Stimulated activated CD4-positive, alpha-beta T cell treated with anti-CD3 and anti-CD28 coated beads, TNF-alpha, amount 100 ng/mL, for 48 hours (primary cell): ENCODE results near the gene FOXA1.

Experiments
- DNase-seq, 3 donors: peaks; one replicate each; pipeline ENCODE4 v3.0.0-alpha.2; 2020; ENCODE audit warnings: low read depth in 3 of 3

Gene FOXA1

GRCh38 chr14:37589715-37590427, 5.2 kb downstream of the FOXA1 start:
- DNase-seq: no peak

- DNase-seq: no peak
Observed at GRCh38 chr14:37588956-37589714, 5.9 kb downstream of the FOXA1 start.

- no peak for DNase-seq
Observed at GRCh38 chr14:37588667-37588955, 6.4 kb downstream of the FOXA1 start.

- DNase-seq: no peak
Observed at GRCh38 chr14:37587881-37588666, 7.0 kb downstream of the FOXA1 start.

GRCh38 chr14:37587131-37587803, 7.8 kb downstream of the FOXA1 start:
- no peak for DNase-seq

- no peak for DNase-seq
Observed at GRCh38 chr14:37586797-37587130, 8.3 kb downstream of the FOXA1 start.

- DNase-seq: no peak
Observed at GRCh38 chr14:37585971-37586796, 8.9 kb downstream of the FOXA1 start.

GRCh38 chr14:37585101-37585511, 9.9 kb downstream of the FOXA1 start:
- no peak for DNase-seq

- DNase-seq: no peak
Observed at GRCh38 chr14:37584211-37585100, 10.6 kb downstream of the FOXA1 start.

- no peak for DNase-seq
Observed at GRCh38 chr14:37583358-37584210, 11.5 kb downstream of the FOXA1 start.

GRCh38 chr14:37580146-37580545, 14.9 kb downstream of the FOXA1 start:
- no peak for DNase-seq

- DNase-seq: no peak
Observed at GRCh38 chr14:37579274-37579673, 15.8 kb downstream of the FOXA1 start.

- DNase-seq: no peak
Observed at GRCh38 chr14:37573356-37573755, 21.7 kb downstream of the FOXA1 start.

GRCh38 chr14:37571391-37571790, 23.7 kb downstream of the FOXA1 start:
- DNase-seq: no peak

GRCh38 chr14:37569729-37570128, 25.3 kb downstream of the FOXA1 start:
- DNase-seq: no peak

GRCh38 chr14:37566811-37567371, 28.2 kb downstream of the FOXA1 start:
- DNase-seq: no peak

GRCh38 chr14:37565550-37565949, 29.5 kb downstream of the FOXA1 start:
- no peak for DNase-seq

GRCh38 chr14:37563189-37563588, 31.9 kb downstream of the FOXA1 start:
- DNase-seq: no peak

GRCh38 chr14:37559386-37559785, 35.7 kb downstream of the FOXA1 start:
- DNase-seq: no peak
